ENCODE data around the gene FUT8. TPM values are rescaled to one million over a fixed set of nuclear protein-coding genes. Genes with fewer than 3 reads are reported as not detected.

The FUT8 gene
- total RNA-seq, 4 donors from 2014 or later, result 7.9 to 27.5 (median 12.8) TPM

DNA sequence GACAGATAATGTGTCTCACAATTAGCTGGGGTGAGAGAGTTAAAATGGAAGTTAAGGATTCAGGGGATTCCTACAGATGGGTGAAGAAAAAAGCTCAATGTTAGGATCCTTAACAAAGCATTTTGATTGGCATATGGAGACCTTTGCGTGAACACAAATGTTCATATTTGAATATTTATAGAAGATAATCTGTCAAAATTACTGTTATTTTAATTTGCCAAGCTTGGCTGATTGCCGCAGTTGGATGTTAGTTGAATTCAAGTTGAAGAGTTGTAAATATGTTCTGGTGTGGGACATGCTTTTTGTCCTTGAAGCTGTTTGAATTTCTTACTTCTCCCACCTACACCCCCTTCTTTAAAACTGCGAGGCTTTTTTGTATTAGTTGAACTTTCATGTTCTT lies 91.2 kb downstream of the FUT8 start:
- TF ChIP-seq POLR2A (IDR thresholded peaks at IDR 0.05) (no peak), EP300 (IDR thresholded peaks at IDR 0.05; ENCODE audit: low read depth) (no peak)
- Histone ChIP-seq H3K27ac (no peak overlapping the region), H3K4me3 (no peak overlapping the region), H3K9me3 (no peaks in the 10 kb centered on the region), H3K36me3 (no peaks in the 10 kb centered on the region), H3K4me1 (no peaks in the 10 kb centered on the region), H3K27me3 (no peaks in the 10 kb centered on the region)
- intact Hi-C loops (cut with DNase I; ENCODE audit: low total_unique reads) (no loop called here), in situ Hi-C loops (cut with MboI; ENCODE audit: low pct_ligation_motif_present in 1 of 4, low pct_unique_long_range_greater_than_20kb in 1 of 4, low sequenced_read_pairs in 3 of 4) (no loop called here)
- WGBS, 2 donors (ENCODE audit: low coverage in 1 of 2), result 87 to 97% methylated on average over 3 of the region's 3 CpGs
- no peak for DNase-seq

DNA sequence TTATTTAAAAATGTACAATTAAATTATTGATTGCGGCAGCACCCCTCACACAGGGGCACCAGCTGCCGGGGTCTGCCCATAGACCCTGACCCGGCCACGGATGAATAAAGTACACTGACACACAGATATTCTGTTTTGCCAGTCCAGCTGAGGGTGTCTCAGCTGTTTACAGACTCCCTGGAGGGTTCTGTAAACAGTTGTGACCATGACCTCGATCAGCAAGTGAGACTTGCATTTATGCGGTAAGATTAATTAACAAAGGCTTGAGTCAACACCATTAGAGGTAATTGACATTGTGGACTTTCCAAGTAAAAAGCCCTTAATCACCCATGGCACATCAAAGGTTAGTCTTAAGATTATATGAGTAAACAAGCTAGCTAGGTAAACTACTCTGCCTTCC lies 94.3 kb downstream of the FUT8 start:
- no peak for DNase-seq
- H3K27me3 ChIP-seq, result no peaks in the 10 kb centered on the region
- H3K36me3 ChIP-seq, result no peaks in the 10 kb centered on the region
- H3K27ac ChIP-seq, result no peak overlapping the region
- H3K9me3 ChIP-seq, result peaks cover 5% of the 10 kb centered on the region in 2 donors
- in situ Hi-C loops (cut with MboI; ENCODE audit: low pct_ligation_motif_present in 1 of 4, low pct_unique_long_range_greater_than_20kb in 1 of 4, low sequenced_read_pairs in 3 of 4), result no loop called here
- no peak for TF ChIP-seq POLR2AphosphoS5 (IDR thresholded peaks at IDR 0.05)
- TF ChIP-seq, protein P1, sequence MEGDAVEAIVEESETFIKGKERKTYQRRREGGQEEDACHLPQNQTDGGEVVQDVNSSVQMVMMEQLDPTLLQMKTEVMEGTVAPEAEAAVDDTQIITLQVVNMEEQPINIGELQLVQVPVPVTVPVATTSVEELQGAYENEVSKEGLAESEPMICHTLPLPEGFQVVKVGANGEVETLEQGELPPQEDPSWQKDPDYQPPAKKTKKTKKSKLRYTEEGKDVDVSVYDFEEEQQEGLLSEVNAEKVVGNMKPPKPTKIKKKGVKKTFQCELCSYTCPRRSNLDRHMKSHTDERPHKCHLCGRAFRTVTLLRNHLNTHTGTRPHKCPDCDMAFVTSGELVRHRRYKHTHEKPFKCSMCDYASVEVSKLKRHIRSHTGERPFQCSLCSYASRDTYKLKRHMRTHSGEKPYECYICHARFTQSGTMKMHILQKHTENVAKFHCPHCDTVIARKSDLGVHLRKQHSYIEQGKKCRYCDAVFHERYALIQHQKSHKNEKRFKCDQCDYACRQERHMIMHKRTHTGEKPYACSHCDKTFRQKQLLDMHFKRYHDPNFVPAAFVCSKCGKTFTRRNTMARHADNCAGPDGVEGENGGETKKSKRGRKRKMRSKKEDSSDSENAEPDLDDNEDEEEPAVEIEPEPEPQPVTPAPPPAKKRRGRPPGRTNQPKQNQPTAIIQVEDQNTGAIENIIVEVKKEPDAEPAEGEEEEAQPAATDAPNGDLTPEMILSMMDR (IDR thresholded peaks at IDR 0.05), result no peak
- H3K4me1 ChIP-seq, result no peaks in the 10 kb centered on the region
- WGBS, 2 donors (ENCODE audit: low coverage in 1 of 2), result 70 to 80% methylated on average over 1 to 6 of the region's 6 CpGs
- intact Hi-C loops (cut with DNase I; ENCODE audit: low total_unique reads), result no loop called here
- no peak overlapping the region for H3K4me3 ChIP-seq

DNA sequence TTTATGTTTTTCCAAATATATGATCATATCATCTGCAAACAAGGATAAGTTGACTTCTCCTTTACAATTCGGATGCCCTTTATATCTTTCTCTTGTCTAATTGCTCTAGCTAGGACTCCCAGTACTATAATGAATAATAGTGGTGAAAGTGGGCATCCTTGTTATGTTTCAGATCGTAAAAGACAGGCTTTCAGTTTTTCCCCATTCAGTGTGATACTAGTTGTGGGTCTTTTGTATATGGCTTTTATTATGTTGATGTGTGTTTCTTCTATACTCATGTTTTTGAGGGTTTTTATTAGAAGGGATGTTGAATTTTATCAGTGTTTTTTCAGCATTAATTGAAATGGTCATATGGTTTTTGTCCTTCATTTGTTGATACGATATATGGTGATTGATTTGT lies 97.3 kb downstream of the FUT8 start:
- no peak for TF ChIP-seq POLR2AphosphoS5 (IDR thresholded peaks at IDR 0.05)
- TF ChIP-seq POLR2A (IDR thresholded peaks at IDR 0.05), result no peak
- TF ChIP-seq, protein P1 (IDR thresholded peaks at IDR 0.05), result no peak
- TF ChIP-seq EP300 (IDR thresholded peaks at IDR 0.05; ENCODE audit: low read depth), result no peak
- Histone ChIP-seq H3K4me3 (no peak overlapping the region), H3K36me3 (no peaks in the 10 kb centered on the region), H3K4me1 (no peaks in the 10 kb centered on the region), H3K27ac (no peak overlapping the region), H3K9me3 (peaks cover 5% of the 10 kb centered on the region in 2 donors), H3K27me3 (no peaks in the 10 kb centered on the region)
- 79 to 83% methylated on average over 3 of the region's 3 CpGs for WGBS, 2 donors (ENCODE audit: low coverage in 1 of 2)
- intact Hi-C loops (cut with DNase I; ENCODE audit: low total_unique reads), result no loop called here
- DNase-seq, result no peak
- in situ Hi-C loops (cut with MboI; ENCODE audit: low pct_ligation_motif_present in 1 of 4, low pct_unique_long_range_greater_than_20kb in 1 of 4, low sequenced_read_pairs in 3 of 4), result no loop called here

DNA sequence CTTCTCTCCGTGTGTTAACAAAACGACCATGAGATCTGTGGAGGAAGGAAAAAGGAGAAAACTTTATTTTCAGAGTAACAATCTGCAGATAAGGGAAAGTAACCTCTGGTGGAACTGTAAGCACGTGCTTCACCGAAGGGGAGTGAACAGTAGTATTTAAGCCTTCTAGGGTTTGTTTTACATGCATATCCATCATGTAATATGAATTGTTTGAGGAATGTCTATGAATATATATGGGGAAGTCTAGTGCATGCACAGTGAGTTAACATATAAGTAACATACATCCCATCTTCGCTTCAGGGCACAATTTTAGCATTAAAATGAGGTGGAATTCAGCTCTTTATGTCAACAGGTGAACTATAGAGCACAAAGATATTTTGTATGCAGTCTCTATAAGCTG lies 101.1 kb downstream of the FUT8 start:
- Histone ChIP-seq H3K4me3 (no peak overlapping the region), H3K27ac (no peak overlapping the region), H3K4me1 (no peaks in the 10 kb centered on the region), H3K36me3 (no peaks in the 10 kb centered on the region), H3K9me3 (peaks cover 5% of the 10 kb centered on the region in 2 donors), H3K27me3 (no peaks in the 10 kb centered on the region)
- in situ Hi-C loops (cut with MboI; ENCODE audit: low pct_ligation_motif_present in 1 of 4, low pct_unique_long_range_greater_than_20kb in 1 of 4, low sequenced_read_pairs in 3 of 4) (no loop called here), intact Hi-C loops (cut with DNase I; ENCODE audit: low total_unique reads) (no loop called here)
- no peak for TF ChIP-seq POLR2A (IDR thresholded peaks at IDR 0.05)
- TF ChIP-seq POLR2AphosphoS5 (IDR thresholded peaks at IDR 0.05), result no peak
- no peak for TF ChIP-seq EP300 (IDR thresholded peaks at IDR 0.05; ENCODE audit: low read depth)
- TF ChIP-seq, protein P1 (IDR thresholded peaks at IDR 0.05), result no peak
- 95 to 96% methylated on average over 5 of the region's 5 CpGs for WGBS, 2 donors (ENCODE audit: low coverage in 1 of 2)
- no peak for DNase-seq
